Lower leg skin (tissue), 3 donors: ENCODE data around the gene SLC25A10.
A peak's percentile ranks its signal among the peaks of the same experiment; 100 is the strongest.

Experiments
- CTCF ChIP-seq, 3 donors: fragments of 450-650 bp; IDR thresholded peaks; one replicate each; pipeline ENCODE4 v1.5.1; 2016; ENCODE audit warnings: antibody characterized with exemption in 3 of 3, mild to moderate bottlenecking in 3 of 3, moderate library complexity in 2 of 3
- POLR2A ChIP-seq, 2 donors: fragments of 450-650 bp; IDR thresholded peaks; one replicate each; pipeline ENCODE4 v1.6.1; 2016 to 2017; ENCODE audit warnings: antibody characterized with exemption in 2 of 2, mild to moderate bottlenecking in 1 of 2, moderate library complexity in 1 of 2

GRCh38 chr17:81702934-81703746 lies 8.9 kb upstream of the SLC25A10 start, which contains the start of gene MRPL12:
- TF ChIP-seq POLR2A (IDR thresholded peaks at IDR 0.05) (peak in 1 of 2 donors; percentile 82), CTCF (IDR thresholded peaks at IDR 0.05) (no peak)
